ENCODE results near the gene RNF220.

RNF220 gene

GRCh38 chr1:44619261-44619900, 214.3 kb downstream of the RNF220 start:
- peak; percentile 46 for DNase-seq (ENCODE audit: insufficient read length, low spot score)
- FAIRE-seq: no peak
- TF ChIP-seq POLR2A (IDR thresholded peaks at IDR 0.05; ENCODE audit: low read depth, low read length): no peak

- DNase-seq (ENCODE audit: insufficient read length, low spot score): no peak
These were observed 215.0 kb downstream of the RNF220 start for GRCh38 chr1:44620072-44620471.

GRCh38 chr1:44621841-44622286, 216.8 kb downstream of the RNF220 start:
- DNase-seq (ENCODE audit: insufficient read length, low spot score): no peak
- no peak for TF ChIP-seq POLR2A (IDR thresholded peaks at IDR 0.05; ENCODE audit: low read depth, low read length)
- FAIRE-seq: no peak

More at GRCh38 chr1:44620072-44620471, 215.0 kb downstream of the RNF220 start:
- no peak for TF ChIP-seq POLR2A (IDR thresholded peaks at IDR 0.05; ENCODE audit: low read depth, low read length)
- FAIRE-seq: no peak

- FAIRE-seq (no peak), DNase-seq (ENCODE audit: insufficient read length, low spot score) (no peak)
- TF ChIP-seq POLR2A (IDR thresholded peaks at IDR 0.05; ENCODE audit: low read depth, low read length): no peak
These were observed 219.3 kb downstream of the RNF220 start for GRCh38 chr1:44624268-44624901.

GRCh38 chr1:44625348-44625747, 220.3 kb downstream of the RNF220 start:
- no peak for TF ChIP-seq POLR2A (IDR thresholded peaks at IDR 0.05; ENCODE audit: low read depth, low read length)
- FAIRE-seq: no peak
- no peak for DNase-seq (ENCODE audit: insufficient read length, low spot score)

- FAIRE-seq (peak; percentile 92), DNase-seq (ENCODE audit: insufficient read length, low spot score) (peak; percentile 80)
- no peak for TF ChIP-seq POLR2A (IDR thresholded peaks at IDR 0.05; ENCODE audit: low read depth, low read length)
These were observed 224.1 kb downstream of the RNF220 start for GRCh38 chr1:44628962-44629756.

- no peak for FAIRE-seq
- TF ChIP-seq POLR2A (IDR thresholded peaks at IDR 0.05; ENCODE audit: low read depth, low read length): no peak
- DNase-seq (ENCODE audit: insufficient read length, low spot score): no peak
These were observed 225.1 kb downstream of the RNF220 start for GRCh38 chr1:44630116-44630515.

GRCh38 chr1:44631333-44631646, 226.2 kb downstream of the RNF220 start:
- DNase-seq (ENCODE audit: insufficient read length, low spot score) (no peak), FAIRE-seq (no peak)
- no peak for TF ChIP-seq POLR2A (IDR thresholded peaks at IDR 0.05; ENCODE audit: low read depth, low read length)

GRCh38 chr1:44631647-44632539, 226.8 kb downstream of the RNF220 start:
- peak; percentile 59; the same call in 1 of the 2 replicates for TF ChIP-seq POLR2A (IDR thresholded peaks at IDR 0.05; ENCODE audit: low read depth, low read length)
- FAIRE-seq (no peak), DNase-seq (ENCODE audit: insufficient read length, low spot score) (peak; percentile 86)

GRCh38 chr1:44632598-44632997, 227.5 kb downstream of the RNF220 start:
- no peak for TF ChIP-seq POLR2A (IDR thresholded peaks at IDR 0.05; ENCODE audit: low read depth, low read length)
- DNase-seq (ENCODE audit: insufficient read length, low spot score): no peak
- no peak for FAIRE-seq

- DNase-seq (ENCODE audit: insufficient read length, low spot score) (no peak), FAIRE-seq (no peak)
- TF ChIP-seq POLR2A (IDR thresholded peaks at IDR 0.05; ENCODE audit: low read depth, low read length): no peak
These were observed 229.6 kb downstream of the RNF220 start for GRCh38 chr1:44634606-44635189.

GRCh38 chr1:44635439-44635838, 230.4 kb downstream of the RNF220 start:
- no peak for TF ChIP-seq POLR2A (IDR thresholded peaks at IDR 0.05; ENCODE audit: low read depth, low read length)
- FAIRE-seq: no peak

GRCh38 chr1:44636083-44636687, 231.1 kb downstream of the RNF220 start:
- no peak for FAIRE-seq
- DNase-seq (ENCODE audit: insufficient read length, low spot score): no peak
- TF ChIP-seq POLR2A (IDR thresholded peaks at IDR 0.05; ENCODE audit: low read depth, low read length): no peak

More at GRCh38 chr1:44635439-44635838, 230.4 kb downstream of the RNF220 start:
- no peak for DNase-seq (ENCODE audit: insufficient read length, low spot score)
